DMS79 (cell line): ENCODE results near the gene RNF10.
A peak's percentile ranks its signal among the peaks of the same experiment; 100 is the strongest.
"Not testable (repeated sequence)": the region's sequence is repeated elsewhere in the genome, so short reads cannot be mapped to it uniquely, and the experiment has no call there.

Source experiments
- DNase-seq: peaks from one replicate; lab custom pipeline; 2025; lab: John Stamatoyannopoulos, UW

RNF10 gene

GRCh38 chr12:120528861-120529525 lies 5.2 kb upstream of the RNF10 start, which contains the start of gene COQ5:
Gene COQ5, minus strand, starts transcription at chr12:120529158. Its CDS starts 17 bp downstream, at chr12:120529141.
- DNase-seq, result peak; percentile 84

DNA sequence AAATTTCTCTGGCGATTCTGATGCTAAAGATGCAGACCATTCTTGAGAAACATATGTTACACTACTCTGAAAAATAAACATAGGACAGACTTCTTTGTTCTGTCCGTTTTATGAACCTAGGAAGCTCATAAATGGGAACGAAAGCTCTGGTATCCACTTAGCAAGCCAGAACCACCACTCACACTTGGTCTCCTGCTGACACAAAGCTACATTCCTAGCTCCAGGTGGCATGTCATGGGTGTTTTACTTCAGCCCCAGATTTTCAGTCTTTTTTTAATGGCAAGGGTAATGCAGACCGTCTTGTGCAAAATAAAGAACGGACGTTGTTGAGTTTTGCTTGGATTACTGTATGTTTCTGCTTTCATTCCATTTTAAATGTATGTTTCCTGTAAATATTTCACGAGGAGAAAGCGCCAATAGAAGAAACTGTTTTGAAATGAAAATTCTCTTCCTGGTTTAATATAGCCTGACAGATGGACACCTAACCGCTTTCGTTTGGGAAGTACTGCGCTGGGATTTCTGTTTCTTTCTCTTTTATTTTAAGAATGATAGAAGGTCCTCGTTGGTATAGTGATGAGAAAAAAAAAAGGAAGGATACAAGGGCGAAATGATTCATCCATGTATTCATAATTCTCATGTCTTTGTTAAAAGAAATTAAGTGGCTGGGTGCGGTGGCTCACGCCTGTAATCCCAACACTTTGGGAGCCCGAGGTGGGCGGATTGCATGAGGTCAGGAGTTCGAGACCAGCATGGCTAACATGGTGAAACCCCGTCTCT lies 4.3 kb upstream of the RNF10 start:
- DNase-seq, result peak; percentile 61

DNA sequence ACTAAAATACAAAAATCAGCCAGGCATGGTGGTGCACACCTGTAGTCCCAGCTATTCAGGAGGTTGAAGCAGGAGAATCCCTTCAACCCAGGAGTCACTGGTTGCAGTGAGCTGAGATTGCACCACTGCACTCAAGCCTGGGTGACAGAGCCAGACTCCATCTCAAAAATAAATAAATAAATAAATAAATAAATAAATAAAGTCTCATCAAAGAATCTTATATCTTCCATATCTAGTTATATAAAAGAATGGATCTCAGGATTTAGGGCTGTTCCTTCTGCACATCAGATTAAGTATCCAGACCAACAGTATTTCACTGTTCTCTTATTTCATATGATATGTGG lies 3.8 kb upstream of the RNF10 start:
- DNase-seq, result not testable (repeated sequence)

GRCh38 chr12:120532701-120533238 lies 1.4 kb upstream of the RNF10 start:
- no peak for DNase-seq

- DNase-seq, result no peak
These were observed 823 bp downstream of the RNF10 start for GRCh38 chr12:120534703-120535655.

- DNase-seq, result no peak
These were observed 2.1 kb downstream of the RNF10 start for GRCh38 chr12:120536064-120536791.

- peak; percentile 21 for DNase-seq
These were observed 3.7 kb downstream of the RNF10 start for GRCh38 chr12:120537856-120538220.

GRCh38 chr12:120538281-120539156 lies 4.4 kb downstream of the RNF10 start:
- peak; percentile 89 for DNase-seq

DNA sequence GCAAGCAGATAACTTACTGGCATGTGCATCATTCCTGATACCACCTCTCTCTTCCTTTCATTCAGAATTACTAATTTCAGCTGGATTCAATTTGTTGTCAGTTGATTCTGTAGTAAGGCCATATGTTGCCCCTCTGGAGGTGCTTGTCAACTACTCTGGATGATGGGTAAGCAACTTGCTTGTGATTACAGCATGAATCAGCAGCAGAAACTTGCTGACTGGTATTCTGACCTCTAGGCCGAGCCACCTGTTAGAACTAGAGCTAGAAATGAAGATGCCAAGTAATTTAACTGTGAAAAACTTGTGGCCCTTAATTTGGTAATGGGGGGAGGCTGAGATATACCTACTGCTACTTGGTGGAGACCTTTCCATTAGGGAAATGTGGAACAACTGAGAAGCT lies 5.1 kb downstream of the RNF10 start:
- DNase-seq, result no peak

DNA sequence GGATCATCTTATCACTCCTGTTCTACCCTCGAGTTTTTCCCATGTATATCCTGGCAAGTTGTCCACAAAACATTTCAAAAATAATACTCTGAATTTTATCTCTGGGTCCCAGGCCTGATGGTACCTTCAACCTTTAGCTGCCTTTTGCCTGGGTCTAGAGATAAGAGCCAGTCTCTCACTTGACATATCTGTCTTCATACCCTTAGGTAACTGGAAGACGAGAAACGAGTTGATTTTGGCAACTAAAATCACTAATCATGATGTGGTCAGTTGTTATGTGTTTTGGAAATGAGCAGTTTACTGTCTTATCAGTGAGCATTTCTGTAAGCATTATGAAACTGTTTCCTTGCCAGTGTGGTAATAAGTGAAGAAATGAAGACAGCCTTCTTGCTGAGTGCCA lies 6.3 kb downstream of the RNF10 start:
- no peak for DNase-seq

GRCh38 chr12:120542166-120542565 lies 8.0 kb downstream of the RNF10 start:
- DNase-seq, result no peak

- DNase-seq, result no peak
These were observed 10.5 kb downstream of the RNF10 start for GRCh38 chr12:120544691-120545090.

DNA sequence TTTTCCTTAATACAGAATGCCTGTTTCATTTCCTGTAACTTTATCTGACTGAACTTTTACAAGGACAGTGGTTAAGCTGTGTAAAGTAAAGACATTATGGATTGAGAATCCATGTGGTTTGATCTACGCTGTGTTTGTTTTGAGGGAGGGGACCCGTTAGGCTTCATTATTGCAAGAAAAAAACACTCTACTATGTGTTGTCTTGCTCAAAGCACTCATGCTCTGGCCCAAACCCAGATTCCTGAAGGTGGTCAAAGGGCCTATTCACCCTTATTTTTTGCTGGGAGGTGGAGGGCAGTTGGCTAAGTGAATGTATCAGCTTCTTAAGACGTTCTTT lies 11.9 kb downstream of the RNF10 start:
- no peak for DNase-seq

- no peak for DNase-seq
These were observed 20.5 kb downstream of the RNF10 start for GRCh38 chr12:120554678-120555077.

GRCh38 chr12:120557589-120557988 lies 23.4 kb downstream of the RNF10 start:
- DNase-seq, result no peak

DNA sequence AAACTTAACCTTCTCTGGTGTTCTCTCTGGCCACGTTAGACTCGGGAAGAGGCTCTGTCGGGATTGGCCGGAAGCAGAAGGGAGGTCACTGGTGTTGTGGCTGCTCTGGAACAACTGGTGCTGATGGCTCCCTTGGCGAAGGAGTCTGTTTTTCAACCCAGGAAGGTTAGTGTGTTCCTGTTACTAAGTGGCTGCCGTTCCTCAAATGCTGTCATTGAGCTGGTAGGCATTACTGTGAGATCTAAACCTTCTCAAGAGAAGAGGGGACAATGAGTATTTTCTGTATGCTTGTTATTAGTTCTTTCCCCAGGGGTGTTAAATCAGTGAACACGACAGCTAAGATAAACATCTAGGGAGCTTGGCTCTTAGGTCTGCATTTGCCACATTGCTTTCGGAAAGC lies 28.8 kb downstream of the RNF10 start:
- DNase-seq, result no peak

DNA sequence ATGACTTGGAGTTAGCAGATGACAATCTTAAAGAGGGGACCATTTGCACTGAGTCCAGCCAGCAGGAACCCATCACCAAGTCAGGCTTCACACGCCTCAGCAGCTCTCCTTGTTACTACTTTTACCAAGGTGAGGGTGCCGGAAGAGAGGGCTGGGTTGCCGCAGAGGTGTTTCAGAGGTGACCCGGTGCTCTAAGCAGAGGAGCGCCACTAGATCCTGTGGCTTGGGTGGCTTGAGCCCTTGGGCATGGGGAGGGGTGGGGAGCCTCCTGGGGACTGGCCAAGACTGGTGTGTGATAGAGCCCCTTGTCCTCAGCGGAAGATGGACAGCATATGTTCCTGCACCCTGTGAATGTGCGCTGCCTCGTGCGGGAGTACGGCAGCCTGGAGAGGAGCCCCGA lies 29.3 kb downstream of the RNF10 start:
- no peak for DNase-seq

DNA sequence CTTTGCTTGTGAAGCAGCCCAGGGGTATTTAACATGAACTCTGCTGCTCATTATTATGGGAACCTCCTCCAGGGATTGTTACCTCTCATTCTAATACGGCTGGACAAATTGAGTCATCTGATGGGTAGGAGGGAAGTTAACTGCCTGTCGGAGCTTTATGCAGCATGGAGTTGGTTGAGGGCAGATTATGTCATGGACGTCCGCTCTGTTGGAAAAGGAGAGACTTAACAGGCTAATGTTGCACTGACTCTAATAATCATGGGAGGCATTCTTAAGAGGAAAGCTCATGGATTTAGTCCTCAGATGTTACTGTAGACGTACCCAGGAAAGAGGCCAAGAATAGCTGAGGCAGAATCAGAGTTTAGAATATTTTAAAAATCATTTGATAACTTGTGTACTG lies 37.1 kb downstream of the RNF10 start:
- DNase-seq, result no peak

DNA sequence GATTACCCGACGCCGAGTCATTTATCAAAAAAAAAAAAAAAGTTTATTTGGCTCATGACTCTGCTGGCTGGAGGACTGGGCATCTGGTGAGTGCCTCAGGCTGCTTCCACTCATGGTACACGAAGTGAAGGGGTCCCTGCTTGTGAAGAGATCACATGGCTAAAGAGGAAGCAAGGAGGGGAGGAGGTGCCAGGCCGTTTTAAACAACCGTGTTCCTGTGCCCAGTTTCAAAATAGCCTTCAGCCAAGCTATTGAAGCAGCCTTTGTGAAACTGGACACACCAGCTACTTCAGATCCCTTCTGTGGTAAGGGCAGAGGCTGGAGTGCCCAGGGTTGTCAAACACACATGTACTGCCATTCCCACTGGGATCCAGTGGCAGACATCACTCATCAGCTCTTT lies 39.4 kb downstream of the RNF10 start:
- no peak for DNase-seq

- no peak for DNase-seq
These were observed 40.0 kb downstream of the RNF10 start for GRCh38 chr12:120574106-120574505.

GRCh38 chr12:120579179-120579578 lies 45.0 kb downstream of the RNF10 start:
- peak; percentile 65 for DNase-seq
